Kidney (tissue), 14 donors: ENCODE data around the gene EVA1A. TPM values are rescaled to one million over a fixed set of nuclear protein-coding genes. Genes with fewer than 3 reads are reported as not detected.

Experiments
- DNase-seq, 5 donors: peaks; one replicate each; pipeline ENCODE4 v3.0.0-alpha.2; 2013 to 2020
- FAIRE-seq: peaks from 2 replicates; lab custom pipeline; 2012; peaks lifted over from hg19 to GRCh38; lab: Jason Lieb, UNC
- H3K27ac ChIP-seq, 2 donors: one replicate each; pipeline ENCODE4 v1.7.0; 2013; ENCODE audit warnings: low read depth in 2 of 2, low read length in 2 of 2, inconsistent platforms in 1 of 2
- H3K27me3 ChIP-seq: one replicate; pipeline ENCODE4 v1.7.1; 2013; ENCODE audit warnings: low read length, inconsistent platforms; ENCODE audit not compliant: control insufficient read depth, insufficient read depth
- H3K36me3 ChIP-seq, 3 donors: one replicate each; pipeline versions ENCODE4 v1.7.0 to v1.7.1; 2013; ENCODE audit warnings: low read length in 3 of 3, control low read depth in 1 of 3, inconsistent platforms in 1 of 3; ENCODE audit not compliant: insufficient read depth in 3 of 3, control insufficient read depth in 2 of 3
- H3K4me1 ChIP-seq, 3 donors: one replicate each; pipeline versions ENCODE4 v1.7.0 to v1.7.1; 2013; ENCODE audit warnings: low read length in 3 of 3, inconsistent platforms in 1 of 3, low read depth in 1 of 3; ENCODE audit not compliant: control insufficient read depth in 2 of 3, insufficient read depth in 2 of 3
- H3K4me3 ChIP-seq, 3 donors: one replicate each; pipeline versions ENCODE4 v1.7.0 to v1.8.1; 2013; ENCODE audit warnings: low read length in 3 of 3, control low read depth in 1 of 3, inconsistent platforms in 1 of 3
- H3K9ac ChIP-seq, 3 donors: one replicate each; pipeline versions ENCODE4 v1.7.0 to v1.7.1; 2013; ENCODE audit warnings: low read length in 3 of 3, control low read depth in 1 of 3, inconsistent platforms in 1 of 3
- H3K9me3 ChIP-seq, 3 donors: one replicate each; pipeline versions ENCODE4 v1.7.0 to v1.7.1; 2013; ENCODE audit warnings: low read length in 3 of 3, control low read depth in 1 of 3, inconsistent platforms in 1 of 3; ENCODE audit not compliant: control insufficient read depth in 2 of 3, insufficient read depth in 1 of 3
- CTCF ChIP-seq: IDR thresholded peaks from 3 replicates; pipeline ENCODE4 v1.5.1; 2012; ENCODE audit warnings: mild to moderate bottlenecking, moderate library complexity, borderline replicate concordance; ENCODE audit not compliant: insufficient read depth; ENCODE audit errors: extremely low read depth
- intact Hi-C: fragments of 100-400 bp; cut with DNase I; formaldehyde crosslinking; loops from one replicate; pipeline ENCODE4 v1.11.1; 2022
- polyA plus RNA-seq: library from polyadenylated mRNA; stranded (reverse); fragments of 350-450 nt; fragmentation: Illumina TruSeq; extraction: RNeasy Lipid Tissue Mini Kit (QIAGEN cat#74804); gene quantifications from one replicate; pipeline ENCODE4 v1.2.3, GENCODE V29; 2014; ENCODE audit warnings: low read depth, low replicate concordance; ENCODE audit not compliant: insufficient read depth
- total RNA-seq: library from RNA; stranded (reverse); fragmentation: NEBNext Ultra II Directional; extraction: Animal tissue kit (Norgen Biotek cat#: 25700); gene quantifications from one replicate; pipeline ENCODE4 v1.2.1, GENCODE V29; 2021
- donor health status: control.
- donor health status: control.
- donor health status: control.
- donor health status: control.
- donor health status: control.
- donor health status: DM: yes; HTN: yes; CAD: no.
- donor health status: Normal renal cell carcinoma (clear cell type).

EVA1A gene
- total and polyA plus RNA-seq, 2 donors from 2014 or later, result 28.1 to 32.4 TPM

- Histone ChIP-seq H3K4me3 (no peak overlapping the region), H3K9ac (no peak overlapping the region), H3K27me3 (no peaks in the 10 kb centered on the region), H3K4me1 (peaks cover 8 to 70% (median 31%) of the 10 kb centered on the region in 3 donors), H3K27ac (peak overlapping the region; percentile 24 to 45), H3K9me3 (no peaks in the 10 kb centered on the region), H3K36me3 (no peaks in the 10 kb centered on the region)
- no peak for TF ChIP-seq CTCF
- intact Hi-C loops, result no loop called here
- no peak for DNase-seq
- FAIRE-seq, result no peak
These were observed 42.7 kb upstream of the EVA1A start for GRCh38 chr2:75603477-75603876.

- FAIRE-seq (peak; percentile 76), DNase-seq (peak in 3 of 5 donors; percentile 30 to 59 (median 39))
- no peak for TF ChIP-seq CTCF
- Histone ChIP-seq H3K27ac (peak overlapping the region; percentile 79 to 85), H3K27me3 (no peaks in the 10 kb centered on the region), H3K9me3 (no peaks in the 10 kb centered on the region), H3K9ac (no peak overlapping the region), H3K4me1 (peaks cover 3 to 64% (median 26%) of the 10 kb centered on the region in 3 donors), H3K4me3 (peak overlapping the region in 1 of 3 donors; percentile 7), H3K36me3 (no peaks in the 10 kb centered on the region)
- intact Hi-C loops, result no loop called here
These were observed 42.1 kb upstream of the EVA1A start for GRCh38 chr2:75602724-75603342.

- Histone ChIP-seq H3K9ac (no peak overlapping the region), H3K4me3 (no peak overlapping the region), H3K27ac (peak overlapping the region; percentile 10 to 16), H3K27me3 (no peaks in the 10 kb centered on the region), H3K4me1 (peaks cover 0 to 42% (median 11%) of the 10 kb centered on the region in 3 donors), H3K9me3 (no peaks in the 10 kb centered on the region), H3K36me3 (no peaks in the 10 kb centered on the region)
- TF ChIP-seq CTCF, result no peak
- intact Hi-C loops, result no loop called here
- DNase-seq, result no peak
- FAIRE-seq, result no peak
These were observed 39.8 kb upstream of the EVA1A start for GRCh38 chr2:75600461-75601011.
